ENCODE measurements around the gene CSRP1. TPM values are rescaled to one million over a fixed set of nuclear protein-coding genes. Genes with fewer than 3 reads are reported as not detected.

CSRP1 gene
- total RNA-seq, 1 experiment from 2014 or later: 14.3 TPM

DNA sequence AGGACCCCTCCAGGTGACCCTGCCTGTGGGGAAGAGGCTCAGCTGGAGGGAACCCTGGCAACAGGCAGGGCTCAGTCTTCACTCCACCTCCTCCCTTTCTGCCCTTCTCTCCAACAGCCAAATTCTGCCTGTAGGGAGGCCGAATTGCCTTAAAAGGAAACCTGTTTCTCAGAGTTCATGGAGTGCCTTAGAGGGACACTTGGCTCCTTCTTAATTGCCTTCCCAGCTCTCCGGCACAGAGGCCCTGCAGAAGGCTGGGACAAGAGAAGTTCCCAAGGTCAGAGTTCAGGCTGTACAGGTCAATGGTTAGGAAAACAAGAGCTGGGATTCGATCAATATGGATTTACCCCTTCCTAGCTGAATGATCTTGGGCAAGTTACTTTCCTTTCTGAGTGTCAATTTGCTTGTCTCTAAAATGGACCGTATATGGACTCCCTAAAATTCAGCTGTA, 6.2 kb downstream of the CSRP1 start (continued):
- TF ChIP-seq, protein P1, sequence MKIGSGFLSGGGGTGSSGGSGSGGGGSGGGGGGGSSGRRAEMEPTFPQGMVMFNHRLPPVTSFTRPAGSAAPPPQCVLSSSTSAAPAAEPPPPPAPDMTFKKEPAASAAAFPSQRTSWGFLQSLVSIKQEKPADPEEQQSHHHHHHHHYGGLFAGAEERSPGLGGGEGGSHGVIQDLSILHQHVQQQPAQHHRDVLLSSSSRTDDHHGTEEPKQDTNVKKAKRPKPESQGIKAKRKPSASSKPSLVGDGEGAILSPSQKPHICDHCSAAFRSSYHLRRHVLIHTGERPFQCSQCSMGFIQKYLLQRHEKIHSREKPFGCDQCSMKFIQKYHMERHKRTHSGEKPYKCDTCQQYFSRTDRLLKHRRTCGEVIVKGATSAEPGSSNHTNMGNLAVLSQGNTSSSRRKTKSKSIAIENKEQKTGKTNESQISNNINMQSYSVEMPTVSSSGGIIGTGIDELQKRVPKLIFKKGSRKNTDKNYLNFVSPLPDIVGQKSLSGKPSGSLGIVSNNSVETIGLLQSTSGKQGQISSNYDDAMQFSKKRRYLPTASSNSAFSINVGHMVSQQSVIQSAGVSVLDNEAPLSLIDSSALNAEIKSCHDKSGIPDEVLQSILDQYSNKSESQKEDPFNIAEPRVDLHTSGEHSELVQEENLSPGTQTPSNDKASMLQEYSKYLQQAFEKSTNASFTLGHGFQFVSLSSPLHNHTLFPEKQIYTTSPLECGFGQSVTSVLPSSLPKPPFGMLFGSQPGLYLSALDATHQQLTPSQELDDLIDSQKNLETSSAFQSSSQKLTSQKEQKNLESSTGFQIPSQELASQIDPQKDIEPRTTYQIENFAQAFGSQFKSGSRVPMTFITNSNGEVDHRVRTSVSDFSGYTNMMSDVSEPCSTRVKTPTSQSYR (CRISPR knock-in tag; IDR thresholded peaks at IDR 0.05): no peak
- no peak for TF ChIP-seq OVOL2 (CRISPR knock-in tag; IDR thresholded peaks at IDR 0.05; ENCODE audit: borderline replicate concordance)
- TF ChIP-seq ZNF263 (CRISPR knock-in tag; IDR thresholded peaks at IDR 0.05; ENCODE audit: low read depth): no peak
- TF ChIP-seq, protein P2, sequence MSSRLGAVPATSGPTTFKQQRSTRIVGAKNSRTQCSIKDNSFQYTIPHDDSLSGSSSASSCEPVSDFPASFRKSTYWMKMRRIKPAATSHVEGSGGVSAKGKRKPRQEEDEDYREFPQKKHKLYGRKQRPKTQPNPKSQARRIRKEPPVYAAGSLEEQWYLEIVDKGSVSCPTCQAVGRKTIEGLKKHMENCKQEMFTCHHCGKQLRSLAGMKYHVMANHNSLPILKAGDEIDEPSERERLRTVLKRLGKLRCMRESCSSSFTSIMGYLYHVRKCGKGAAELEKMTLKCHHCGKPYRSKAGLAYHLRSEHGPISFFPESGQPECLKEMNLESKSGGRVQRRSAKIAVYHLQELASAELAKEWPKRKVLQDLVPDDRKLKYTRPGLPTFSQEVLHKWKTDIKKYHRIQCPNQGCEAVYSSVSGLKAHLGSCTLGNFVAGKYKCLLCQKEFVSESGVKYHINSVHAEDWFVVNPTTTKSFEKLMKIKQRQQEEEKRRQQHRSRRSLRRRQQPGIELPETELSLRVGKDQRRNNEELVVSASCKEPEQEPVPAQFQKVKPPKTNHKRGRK (CRISPR knock-in tag; IDR thresholded peaks at IDR 0.05; ENCODE audit: borderline replicate concordance): no peak
- TF ChIP-seq PRDM15 (CRISPR knock-in tag; IDR thresholded peaks at IDR 0.05): no peak

GRCh38 chr1:201499795-201500669, 6.9 kb downstream of the CSRP1 start:
- CTCF ChIA-PET: interaction anchor here (0.9 to 11.6 kb wide), 7 partner anchors 13 to 295 kb away, joined by 3 to 276 read pairs (median 5); no protein-coding TSS in a partner anchor
- Mint-ChIP-seq H3K4me3 (no peak overlapping the region), H3K4me1 (peaks cover 42% of the 10 kb centered on the region), H3K27ac (peak overlapping the region; percentile 50), H3K9me3 (no peaks in the 10 kb centered on the region), H3K27me3 (ENCODE audit: low read depth) (no peaks in the 10 kb centered on the region), H3K36me3 (no peaks in the 10 kb centered on the region)
- TF ChIP-seq GTF2I (CRISPR knock-in tag; conservative IDR thresholded peaks at IDR 0.05) (peak; percentile 6; the same call in 1 of the 2 replicates), ZNF138 (CRISPR knock-in tag; conservative IDR thresholded peaks at IDR 0.05) (no peak)
- POLR2A ChIA-PET: no interaction called here
- peak; percentile 6; the same call in 1 of the 2 replicates for ATAC-seq
- no peak for DNase-seq (ENCODE audit: low spot score)

- Mint-ChIP-seq H3K27ac (no peak overlapping the region), H3K36me3 (no peaks in the 10 kb centered on the region), H3K4me1 (peaks cover 41% of the 10 kb centered on the region), H3K27me3 (ENCODE audit: low read depth) (no peaks in the 10 kb centered on the region), H3K9me3 (no peaks in the 10 kb centered on the region), H3K4me3 (no peak overlapping the region)
- DNase-seq (ENCODE audit: low spot score): no peak
- POLR2A ChIA-PET: no interaction called here
- ATAC-seq: no peak
- TF ChIP-seq ESRRA (CRISPR knock-in tag; IDR thresholded peaks at IDR 0.05; ENCODE audit: borderline replicate concordance): no peak
- TF ChIP-seq, protein P3, sequence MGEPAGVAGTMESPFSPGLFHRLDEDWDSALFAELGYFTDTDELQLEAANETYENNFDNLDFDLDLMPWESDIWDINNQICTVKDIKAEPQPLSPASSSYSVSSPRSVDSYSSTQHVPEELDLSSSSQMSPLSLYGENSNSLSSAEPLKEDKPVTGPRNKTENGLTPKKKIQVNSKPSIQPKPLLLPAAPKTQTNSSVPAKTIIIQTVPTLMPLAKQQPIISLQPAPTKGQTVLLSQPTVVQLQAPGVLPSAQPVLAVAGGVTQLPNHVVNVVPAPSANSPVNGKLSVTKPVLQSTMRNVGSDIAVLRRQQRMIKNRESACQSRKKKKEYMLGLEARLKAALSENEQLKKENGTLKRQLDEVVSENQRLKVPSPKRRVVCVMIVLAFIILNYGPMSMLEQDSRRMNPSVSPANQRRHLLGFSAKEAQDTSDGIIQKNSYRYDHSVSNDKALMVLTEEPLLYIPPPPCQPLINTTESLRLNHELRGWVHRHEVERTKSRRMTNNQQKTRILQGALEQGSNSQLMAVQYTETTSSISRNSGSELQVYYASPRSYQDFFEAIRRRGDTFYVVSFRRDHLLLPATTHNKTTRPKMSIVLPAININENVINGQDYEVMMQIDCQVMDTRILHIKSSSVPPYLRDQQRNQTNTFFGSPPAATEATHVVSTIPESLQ (CRISPR knock-in tag; IDR thresholded peaks at IDR 0.05): no peak
- no peak for TF ChIP-seq GABPB1 (CRISPR knock-in tag; IDR thresholded peaks at IDR 0.05)
- no peak for TF ChIP-seq NFE2L1 (CRISPR knock-in tag; IDR thresholded peaks at IDR 0.05)
- TF ChIP-seq KAT7 (CRISPR knock-in tag; IDR thresholded peaks at IDR 0.05; ENCODE audit: borderline replicate concordance): no peak
- TF ChIP-seq JUN (CRISPR knock-in tag; IDR thresholded peaks at IDR 0.05): no peak
- no peak for TF ChIP-seq TEAD4 (CRISPR knock-in tag; IDR thresholded peaks at IDR 0.05)
- TF ChIP-seq ZNF219 (CRISPR knock-in tag; IDR thresholded peaks at IDR 0.05; ENCODE audit: borderline replicate concordance): no peak
- no peak for TF ChIP-seq FOXK1 (CRISPR knock-in tag; IDR thresholded peaks at IDR 0.05)
- TF ChIP-seq, protein P4, sequence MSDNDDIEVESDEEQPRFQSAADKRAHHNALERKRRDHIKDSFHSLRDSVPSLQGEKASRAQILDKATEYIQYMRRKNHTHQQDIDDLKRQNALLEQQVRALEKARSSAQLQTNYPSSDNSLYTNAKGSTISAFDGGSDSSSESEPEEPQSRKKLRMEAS (CRISPR knock-in tag; IDR thresholded peaks at IDR 0.05): no peak
- no peak for TF ChIP-seq FOXP1 (CRISPR knock-in tag; IDR thresholded peaks at IDR 0.05; ENCODE audit: borderline replicate concordance)
- TF ChIP-seq ATF2 (CRISPR knock-in tag; IDR thresholded peaks at IDR 0.05; ENCODE audit: borderline replicate concordance, low read depth): no peak
- CTCF ChIA-PET: interaction anchor here (1.1 to 11.6 kb wide), 10 partner anchors 12 to 397 kb away, joined by 3 to 276 read pairs (median 4); partner anchors contain the start of gene PHLDA3
Measured at GRCh38 chr1:201499191-201499590, 7.7 kb downstream of the CSRP1 start.
